Heart right ventricle (tissue), 16 donors: ENCODE results near the gene EXOSC9. TPM values are rescaled to one million over a fixed set of nuclear protein-coding genes. Genes with fewer than 3 reads are reported as not detected.
A peak's percentile ranks its signal among the peaks of the same experiment; 100 is the strongest.

Source experiments
- ATAC-seq, 8 donors: fragments of 200-7000 bp; cut with Tn5 transposase; one replicate each; pipeline ENCODE4 v1.9.1; 2020; ENCODE audit warnings: mild to moderate bottlenecking in 8 of 8, moderate library complexity in 8 of 8, moderate number of reproducible peaks in 1 of 8
- DNase-seq, 2 donors: peaks; one replicate each; pipeline ENCODE4 v3.0.0-alpha.2; 2020
- H3K27ac ChIP-seq, 10 donors: fragments of 200-600 bp; sonication (generic) in 2 of 10; one replicate each; pipeline versions ENCODE4 v1.5.0 to v1.8.0; 2020 to 2022; ENCODE audit warnings: mild to moderate bottlenecking in 3 of 10
- H3K27me3 ChIP-seq, 7 donors: fragments of 200-600 bp; one replicate each; pipeline ENCODE4 v1.8.0; 2021 to 2022; ENCODE audit warnings: mild to moderate bottlenecking in 2 of 7
- H3K36me3 ChIP-seq, 9 donors: fragments of 200-600 bp; sonication (generic) in 1 of 9; one replicate each; pipeline versions ENCODE4 v1.5.0 to v1.8.0; 2020 to 2022; ENCODE audit warnings: mild to moderate bottlenecking in 2 of 9
- H3K4me1 ChIP-seq, 9 donors: fragments of 200-600 bp; sonication (generic) in 1 of 9; one replicate each; pipeline versions ENCODE4 v1.5.0 to v1.8.0; 2020 to 2022; ENCODE audit warnings: mild to moderate bottlenecking in 4 of 9
- H3K4me3 ChIP-seq, 10 donors: fragments of 200-600 bp; sonication (generic) in 2 of 10; one replicate each; pipeline versions ENCODE4 v1.5.0 to v1.8.0; 2020 to 2022; ENCODE audit warnings: mild to moderate bottlenecking in 7 of 10, moderate library complexity in 2 of 10
- H3K9me3 ChIP-seq, 11 donors: fragments of 200-600 bp in 10 of 11; sonication (generic) in 2 of 11; one replicate each; pipeline versions ENCODE4 v1.5.0 to v1.8.0; 2013 to 2022; ENCODE audit warnings: mild to moderate bottlenecking in 2 of 11, control low read depth in 1 of 11, moderate library complexity in 1 of 11
- CTCF ChIP-seq, 9 donors: fragments of 200-600 bp; sonication (generic) in 2 of 9; IDR thresholded peaks; one replicate each; pipeline versions ENCODE4 v1.5.0 to v1.8.0; 2021 to 2022; ENCODE audit warnings: antibody characterized with exemption in 9 of 9, mild to moderate bottlenecking in 5 of 9, moderate library complexity in 1 of 9
- WGBS, 2 donors: extraction: QIAGEN DNeasy Blood & Tissue Kit; methylation state at CpG; one replicate each; pipeline ENCODE4 v1.1.7; 2013; ENCODE audit warnings: inconsistent platforms in 1 of 2; 5-methylcytosine and 5-hydroxymethylcytosine counted together
- intact Hi-C, 10 donors: fragments of 100-400 bp; cut with DNase I; formaldehyde crosslinking; loops; one replicate each; pipeline versions ENCODE4 v1.11.1 to v1.14.2; 2022
- polyA plus RNA-seq, 2 donors: library from polyadenylated mRNA; stranded (reverse); fragments of 200-250 nt; gene quantifications; one replicate each; pipeline ENCODE4 v1.2.3, GENCODE V29; 2013
- total RNA-seq, 10 donors: library from RNA; stranded (reverse); fragmentation: NEBNext Ultra II Directional in 3 of 10; extraction: Animal tissue kit (Norgen Biotek cat#: 25700) in 3 of 10; gene quantifications; one replicate each; pipeline versions ENCODE4 v1.2.1 to v1.2.4, GENCODE V29; 2021 to 2023
- donor health status: Arrhythmogenic right ventricular cardiomyopathy.
- donor health status: ischemic (EF 13 %, LVEDD 7.1; RV severe dilation, severe dysfunction).
- donor health status: healthy with polysubstance abuse.
- donor health status: DM: no; HTN: yes; CAD: no.
- donor health status: DM: no; HTN: no; CAD: no.
- donor health status: ischemic (EF 25% LVEDD 6.9; RV normal size, moderate dysfunction).
- donor health status: ischemic (EF 25% LVEDD 5.7; RV mildly dilated, moderate dysfunction).
- donor health status: healthy.
- donor health status: DM: yes; HTN: yes; CAD: no.
- donor health status: Ischemic cardiomyopathy.
- donor health status: ischemic (EF 35%, LVEDD 5.7; RV mildly dilated, moderate dysfunction).
- donor health status: nonischemic (EF 11% LVEDD 7.7; RV severe dilation, severe dysfunction).
- donor health status: DM: yes; HTN: yes; CAD: no.
- donor health status: PGD.
- donor health status: ischemic (EF 29% LVEDD 5.4; RV normal size, mild dysfunction).
- donor health status: nonischemic (EF 23%, LVEDD 6.1; RV moderate dilation, normal function).

The EXOSC9 gene
- total and polyA plus RNA-seq, 12 donors: 10.7 to 29.2 (median 14.0) TPM

GRCh38 chr4:121817701-121818100 is 16.6 kb downstream of the EXOSC9 start:
- Histone ChIP-seq H3K4me3 (no peak overlapping the region), H3K4me1 (peaks cover 0 to 18% (median 0%) of the 10 kb centered on the region in 9 donors), H3K27me3 (no peaks in the 10 kb centered on the region), H3K9me3 (no peaks in the 10 kb centered on the region), H3K27ac (no peak overlapping the region), H3K36me3 (peaks cover 0 to 79% (median 46%) of the 10 kb centered on the region in 9 donors)
- TF ChIP-seq CTCF (IDR thresholded peaks at IDR 0.05): no peak
- DNase-seq (no peak), ATAC-seq (no peak)
- intact Hi-C loops: no loop called here
- WGBS, 2 donors: 78 to 84% methylated on average over 1 of the region's 1 CpG

GRCh38 chr4:121818215-121818614 is 17.1 kb downstream of the EXOSC9 start:
- TF ChIP-seq CTCF (IDR thresholded peaks at IDR 0.05): no peak
- Histone ChIP-seq H3K9me3 (no peaks in the 10 kb centered on the region), H3K4me3 (no peak overlapping the region), H3K4me1 (peaks cover 0 to 23% (median 5%) of the 10 kb centered on the region in 9 donors), H3K27ac (no peak overlapping the region), H3K36me3 (peaks cover 0 to 74% (median 41%) of the 10 kb centered on the region in 9 donors), H3K27me3 (no peaks in the 10 kb centered on the region)
- 47 to 58% methylated on average over 1 of the region's 1 CpG for WGBS, 2 donors
- ATAC-seq (no peak), DNase-seq (no peak)
- intact Hi-C loops: no loop called here

- H3K4me1 ChIP-seq: peaks cover 0 to 28% (median 8%) of the 10 kb centered on the region in 9 donors
- no peaks in the 10 kb centered on the region for H3K27me3 ChIP-seq
- no peak for ATAC-seq
- WGBS, 2 donors: 47 to 85% methylated on average over 1 of the region's 1 CpG
- H3K27ac ChIP-seq: no peak overlapping the region
- H3K9me3 ChIP-seq: no peaks in the 10 kb centered on the region
- H3K4me3 ChIP-seq: no peak overlapping the region
- peaks cover 0 to 62% (median 31%) of the 10 kb centered on the region in 9 donors for H3K36me3 ChIP-seq
- DNase-seq: no peak
- intact Hi-C loops: no loop called here
- TF ChIP-seq CTCF (IDR thresholded peaks at IDR 0.05): no peak
Measured at GRCh38 chr4:121819216-121819965, 18.3 kb downstream of the EXOSC9 start.

- peak overlapping the region in 1 of 10 donors; percentile 89 for H3K27ac ChIP-seq
- no peak for ATAC-seq
- no peaks in the 10 kb centered on the region for H3K9me3 ChIP-seq
- 91% methylated on average over 1 of the region's 1 CpG for WGBS, 2 donors
- H3K4me3 ChIP-seq: peak overlapping the region in 1 of 10 donors; percentile 81
- H3K4me1 ChIP-seq: peaks cover 0 to 30% (median 10%) of the 10 kb centered on the region in 9 donors
- no peak for DNase-seq
- intact Hi-C loops: no loop called here
- TF ChIP-seq CTCF (IDR thresholded peaks at IDR 0.05): no peak
- no peaks in the 10 kb centered on the region for H3K27me3 ChIP-seq
- H3K36me3 ChIP-seq: peaks cover 0 to 45% (median 6%) of the 10 kb centered on the region in 9 donors
Measured at GRCh38 chr4:121822047-121822446, 20.9 kb downstream of the EXOSC9 start.
